GM23338 (cell line): ENCODE measurements around the gene B4GALT5. TPM values are rescaled to one million over a fixed set of nuclear protein-coding genes. Genes with fewer than 3 reads are reported as not detected.

Experiments
- ATAC-seq: fragments of 200-7000 bp; cut with Tn5 transposase; 3 replicates; pipeline ENCODE4 v1.9.1; 2020
- DNase-seq: peaks from one replicate; pipeline ENCODE4 v3.0.0-alpha.2; 2015; ENCODE audit warnings: low spot score
- H2AFZ ChIP-seq: fragments of 200-600 bp; sonication (generic); 2 replicates; pipeline ENCODE4 v1.8.0; 2016; ENCODE audit warnings: antibody characterized with exemption, mild to moderate bottlenecking, moderate library complexity
- H3F3A ChIP-seq: fragments of 200-600 bp; sonication (generic); replicated peaks from 2 replicates; pipeline ENCODE4 v1.8.0; 2017; ENCODE audit warnings: antibody characterized with exemption, mixed run types, low read depth
- H3K27ac ChIP-seq: fragments of 200-600 bp; sonication (generic); 2 replicates; pipeline ENCODE4 v1.6.1; 2016; ENCODE audit warnings: low read depth
- H3K27me3 ChIP-seq: fragments of 200-600 bp; sonication (generic); 2 replicates; pipeline ENCODE4 v1.8.0; 2016; ENCODE audit warnings: mild to moderate bottlenecking, mixed run types, moderate library complexity; ENCODE audit not compliant: insufficient read depth
- H3K36me3 ChIP-seq: fragments of 200-600 bp; sonication (generic); 2 replicates; pipeline ENCODE4 v1.8.0; 2016; ENCODE audit warnings: mild to moderate bottlenecking; ENCODE audit not compliant: insufficient read depth
- H3K4me1 ChIP-seq: fragments of 200-600 bp; sonication (generic); 2 replicates; pipeline ENCODE4 v1.8.0; 2016; ENCODE audit warnings: mild to moderate bottlenecking, moderate library complexity; ENCODE audit not compliant: insufficient read depth
- H3K4me2 ChIP-seq: fragments of 200-600 bp; sonication (generic); 2 replicates; pipeline ENCODE4 v1.7.1; 2017; ENCODE audit warnings: mixed run types
- H3K4me3 ChIP-seq: fragments of 200-600 bp; sonication (generic); 2 replicates; pipeline ENCODE4 v1.6.1; 2016; ENCODE audit warnings: mixed run types
- H3K79me2 ChIP-seq: fragments of 200-600 bp; sonication (generic); replicated peaks from 2 replicates; pipeline ENCODE4 v1.8.0; 2017; ENCODE audit warnings: mild to moderate bottlenecking; ENCODE audit not compliant: insufficient read depth
- H3K9me2 ChIP-seq: fragments of 200-600 bp; sonication (generic); 2 replicates; pipeline ENCODE4 v1.8.0; 2017; ENCODE audit not compliant: insufficient read depth
- H4K20me1 ChIP-seq: fragments of 200-600 bp; sonication (generic); replicated peaks from 2 replicates; pipeline ENCODE4 v1.8.0; 2017; ENCODE audit warnings: mild to moderate bottlenecking; ENCODE audit not compliant: insufficient read depth
- H3K27ac Mint-ChIP-seq: 2 replicates; pipeline ENCODE4 v1.8.0; 2020; ENCODE audit warnings: inconsistent platforms, mild to moderate bottlenecking, moderate library complexity, mixed read lengths
- H3K27me3 Mint-ChIP-seq: 3 replicates; pipeline ENCODE4 v1.8.0; 2022; ENCODE audit warnings: low read depth, mild to moderate bottlenecking, moderate library complexity, mixed read lengths, inconsistent platforms; ENCODE audit not compliant: insufficient read depth, poor library complexity
- H3K36me3 Mint-ChIP-seq: 3 replicates; pipeline ENCODE4 v1.8.0; 2021; ENCODE audit warnings: low read depth, mild to moderate bottlenecking, inconsistent platforms, moderate library complexity, mixed read lengths
- H3K4me1 Mint-ChIP-seq: 3 replicates; pipeline ENCODE4 v1.8.0; 2020; ENCODE audit warnings: mild to moderate bottlenecking, inconsistent platforms, mixed read lengths
- H3K4me3 Mint-ChIP-seq: 3 replicates; pipeline ENCODE4 v1.8.0; 2021; ENCODE audit warnings: moderate library complexity, mild to moderate bottlenecking, inconsistent platforms, mixed read lengths
- H3K9me3 Mint-ChIP-seq: 3 replicates; pipeline ENCODE4 v1.8.0; 2020; ENCODE audit warnings: moderate library complexity, mild to moderate bottlenecking, inconsistent platforms, mixed read lengths
- CREB1 ChIP-seq: fragments of 250-450 bp; sonication (Bioruptor Pico); IDR thresholded peaks from 2 replicates; pipeline ENCODE4 v1.5.0; 2020; ENCODE audit warnings: low read depth, mild to moderate bottlenecking, moderate library complexity
- EZH2 ChIP-seq: fragments of 200-600 bp; sonication (generic); IDR thresholded peaks from one replicate; pipeline ENCODE4 v1.8.0; 2017; ENCODE audit warnings: antibody characterized with exemption, mild to moderate bottlenecking, low read depth; ENCODE audit not compliant: unreplicated experiment
- EZH2phosphoT487 ChIP-seq: fragments of 200-600 bp; sonication (generic); IDR thresholded peaks from one replicate; pipeline ENCODE4 v1.8.1; 2018; ENCODE audit warnings: antibody characterized with exemption; ENCODE audit not compliant: unreplicated experiment
- JUNB ChIP-seq: IDR thresholded peaks from one replicate; pipeline ENCODE4 v1.6.1; 2016; ENCODE audit warnings: antibody characterized with exemption; ENCODE audit not compliant: unreplicated experiment
- NANOG ChIP-seq: IDR thresholded peaks from 2 replicates; pipeline ENCODE4 v1.6.1; 2016; ENCODE audit warnings: antibody characterized with exemption, borderline replicate concordance
- POLR2AphosphoS5 ChIP-seq: IDR thresholded peaks from 2 replicates; pipeline ENCODE4 v1.6.1; 2016; ENCODE audit warnings: antibody characterized with exemption, low read depth
- STAT1 ChIP-seq: IDR thresholded peaks from one replicate; pipeline ENCODE4 v1.6.1; 2016; ENCODE audit warnings: antibody characterized with exemption; ENCODE audit not compliant: unreplicated experiment
- ZNF114 ChIP-seq: fragments of 250-450 bp; sonication (Bioruptor Pico); IDR thresholded peaks from 2 replicates; pipeline ENCODE4 v1.5.0; 2020; ENCODE audit warnings: mild to moderate bottlenecking, moderate library complexity
- polyA plus RNA-seq: library from polyadenylated mRNA; unstranded; fragments of >200 nt; fragmentation: Nextera tagmentation; extraction: Ambion mirVana; gene quantifications from 2 replicates; pipeline ENCODE4 v1.2.1, GENCODE V29; 2016
- total RNA-seq: library from RNA; depleted of rRNA; stranded (reverse); fragments of >200 nt; shearing (Covaris generic); gene quantifications from 2 replicates; pipeline ENCODE4 v1.2.3, GENCODE V29; 2014
- TF ChIP-seq, protein P1 (sequence below), 2 experiments: fragments of 200-600 bp in 1 of 2; sonication (generic) in 1 of 2; conservative IDR thresholded peaks; 2 replicates each; pipeline versions ENCODE4 v1.5.1 to v1.6.1; 2016 to 2017; ENCODE audit warnings: antibody characterized with exemption in 2 of 2, low read depth in 2 of 2, mild to moderate bottlenecking in 2 of 2, moderate library complexity in 1 of 2
- TF ChIP-seq, protein P2 (sequence below): IDR thresholded peaks from one replicate; pipeline ENCODE4 v1.6.1; 2018; ENCODE audit warnings: antibody characterized with exemption; ENCODE audit not compliant: unreplicated experiment
- TF ChIP-seq, protein P3 (sequence below): fragments of 250-450 bp; sonication (Bioruptor Pico); IDR thresholded peaks from 2 replicates; pipeline ENCODE4 v1.5.0; 2020; ENCODE audit warnings: mild to moderate bottlenecking, moderate library complexity
- TF ChIP-seq, protein P4 (sequence below): IDR thresholded peaks from 2 replicates; pipeline ENCODE4 v1.6.1; 2016; ENCODE audit warnings: antibody characterized with exemption

Gene B4GALT5
- total and polyA plus RNA-seq, 2 experiments from 2014 or later: 19.1 to 50.3 TPM

DNA sequence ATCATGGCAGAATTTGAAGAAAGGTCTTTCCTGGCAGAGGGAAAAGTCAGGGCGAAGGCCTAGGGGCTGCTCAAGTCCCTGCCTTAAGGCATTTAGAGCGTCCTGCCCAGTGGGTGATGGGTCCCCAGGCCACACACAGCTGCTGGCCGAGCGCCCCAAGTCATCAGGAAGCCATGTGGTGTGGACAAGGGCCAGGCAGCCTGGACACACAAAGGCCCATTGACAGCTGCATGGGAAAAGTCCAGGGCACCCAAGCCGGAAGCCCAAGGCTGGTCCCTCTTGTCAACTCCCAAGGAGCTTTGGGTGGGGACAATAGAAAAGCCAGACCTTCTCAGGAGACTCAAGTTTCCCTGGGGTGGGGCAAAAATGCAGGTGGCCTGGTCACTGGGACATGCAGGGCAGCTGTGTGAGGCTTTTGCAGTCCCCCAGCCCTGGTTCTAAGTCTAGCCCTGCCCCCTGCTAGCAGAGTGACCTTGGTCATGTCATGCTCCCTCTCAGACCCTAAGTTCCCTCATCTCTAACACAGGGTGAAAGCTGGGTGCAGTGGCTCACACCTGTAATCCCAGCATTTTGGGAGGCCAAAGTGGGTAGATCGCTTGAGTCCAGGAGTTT lies 101.4 kb downstream of the B4GALT5 start:
- H3K27ac Mint-ChIP-seq: no peak overlapping the region
- Histone ChIP-seq H3K4me1 (no peaks in the 10 kb centered on the region; the same call in 1 of the 2 replicates), H3F3A (no peaks in the 10 kb centered on the region), H3K27me3 (no peaks in the 10 kb centered on the region), H3K9me2 (no peaks in the 10 kb centered on the region), H3K79me2 (no peaks in the 10 kb centered on the region), H3K27ac (no peak overlapping the region), H2AFZ (no peak overlapping the region), H3K4me3 (no peak overlapping the region), H3K36me3 (no peaks in the 10 kb centered on the region), H4K20me1 (no peaks in the 10 kb centered on the region), H3K4me2 (no peak overlapping the region)
- peaks cover 9% of the 10 kb centered on the region for H3K27me3 Mint-ChIP-seq
- no peaks in the 10 kb centered on the region for H3K36me3 Mint-ChIP-seq
- H3K9me3 Mint-ChIP-seq: no peaks in the 10 kb centered on the region
- no peak overlapping the region for H3K4me3 Mint-ChIP-seq
- ATAC-seq (no peak), DNase-seq (no peak)
- H3K4me1 Mint-ChIP-seq: peaks cover 5% of the 10 kb centered on the region; the same call in 2 of the 3 replicates
- TF ChIP-seq EZH2phosphoT487 (no peak), EZH2 (no peak), JUNB (no peak), CREB1 (no peak), POLR2AphosphoS5 (no peak), STAT1 (no peak), ZNF114 (CRISPR knock-in tag) (no peak), NANOG (no peak)
- TF ChIP-seq, protein P1, sequence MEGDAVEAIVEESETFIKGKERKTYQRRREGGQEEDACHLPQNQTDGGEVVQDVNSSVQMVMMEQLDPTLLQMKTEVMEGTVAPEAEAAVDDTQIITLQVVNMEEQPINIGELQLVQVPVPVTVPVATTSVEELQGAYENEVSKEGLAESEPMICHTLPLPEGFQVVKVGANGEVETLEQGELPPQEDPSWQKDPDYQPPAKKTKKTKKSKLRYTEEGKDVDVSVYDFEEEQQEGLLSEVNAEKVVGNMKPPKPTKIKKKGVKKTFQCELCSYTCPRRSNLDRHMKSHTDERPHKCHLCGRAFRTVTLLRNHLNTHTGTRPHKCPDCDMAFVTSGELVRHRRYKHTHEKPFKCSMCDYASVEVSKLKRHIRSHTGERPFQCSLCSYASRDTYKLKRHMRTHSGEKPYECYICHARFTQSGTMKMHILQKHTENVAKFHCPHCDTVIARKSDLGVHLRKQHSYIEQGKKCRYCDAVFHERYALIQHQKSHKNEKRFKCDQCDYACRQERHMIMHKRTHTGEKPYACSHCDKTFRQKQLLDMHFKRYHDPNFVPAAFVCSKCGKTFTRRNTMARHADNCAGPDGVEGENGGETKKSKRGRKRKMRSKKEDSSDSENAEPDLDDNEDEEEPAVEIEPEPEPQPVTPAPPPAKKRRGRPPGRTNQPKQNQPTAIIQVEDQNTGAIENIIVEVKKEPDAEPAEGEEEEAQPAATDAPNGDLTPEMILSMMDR (conservative IDR thresholded peaks at IDR 0.05; ENCODE audit: low read depth in 2 of 2): no peak
- TF ChIP-seq, protein P2, sequence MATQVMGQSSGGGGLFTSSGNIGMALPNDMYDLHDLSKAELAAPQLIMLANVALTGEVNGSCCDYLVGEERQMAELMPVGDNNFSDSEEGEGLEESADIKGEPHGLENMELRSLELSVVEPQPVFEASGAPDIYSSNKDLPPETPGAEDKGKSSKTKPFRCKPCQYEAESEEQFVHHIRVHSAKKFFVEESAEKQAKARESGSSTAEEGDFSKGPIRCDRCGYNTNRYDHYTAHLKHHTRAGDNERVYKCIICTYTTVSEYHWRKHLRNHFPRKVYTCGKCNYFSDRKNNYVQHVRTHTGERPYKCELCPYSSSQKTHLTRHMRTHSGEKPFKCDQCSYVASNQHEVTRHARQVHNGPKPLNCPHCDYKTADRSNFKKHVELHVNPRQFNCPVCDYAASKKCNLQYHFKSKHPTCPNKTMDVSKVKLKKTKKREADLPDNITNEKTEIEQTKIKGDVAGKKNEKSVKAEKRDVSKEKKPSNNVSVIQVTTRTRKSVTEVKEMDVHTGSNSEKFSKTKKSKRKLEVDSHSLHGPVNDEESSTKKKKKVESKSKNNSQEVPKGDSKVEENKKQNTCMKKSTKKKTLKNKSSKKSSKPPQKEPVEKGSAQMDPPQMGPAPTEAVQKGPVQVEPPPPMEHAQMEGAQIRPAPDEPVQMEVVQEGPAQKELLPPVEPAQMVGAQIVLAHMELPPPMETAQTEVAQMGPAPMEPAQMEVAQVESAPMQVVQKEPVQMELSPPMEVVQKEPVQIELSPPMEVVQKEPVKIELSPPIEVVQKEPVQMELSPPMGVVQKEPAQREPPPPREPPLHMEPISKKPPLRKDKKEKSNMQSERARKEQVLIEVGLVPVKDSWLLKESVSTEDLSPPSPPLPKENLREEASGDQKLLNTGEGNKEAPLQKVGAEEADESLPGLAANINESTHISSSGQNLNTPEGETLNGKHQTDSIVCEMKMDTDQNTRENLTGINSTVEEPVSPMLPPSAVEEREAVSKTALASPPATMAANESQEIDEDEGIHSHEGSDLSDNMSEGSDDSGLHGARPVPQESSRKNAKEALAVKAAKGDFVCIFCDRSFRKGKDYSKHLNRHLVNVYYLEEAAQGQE: no peak
- TF ChIP-seq, protein P3, sequence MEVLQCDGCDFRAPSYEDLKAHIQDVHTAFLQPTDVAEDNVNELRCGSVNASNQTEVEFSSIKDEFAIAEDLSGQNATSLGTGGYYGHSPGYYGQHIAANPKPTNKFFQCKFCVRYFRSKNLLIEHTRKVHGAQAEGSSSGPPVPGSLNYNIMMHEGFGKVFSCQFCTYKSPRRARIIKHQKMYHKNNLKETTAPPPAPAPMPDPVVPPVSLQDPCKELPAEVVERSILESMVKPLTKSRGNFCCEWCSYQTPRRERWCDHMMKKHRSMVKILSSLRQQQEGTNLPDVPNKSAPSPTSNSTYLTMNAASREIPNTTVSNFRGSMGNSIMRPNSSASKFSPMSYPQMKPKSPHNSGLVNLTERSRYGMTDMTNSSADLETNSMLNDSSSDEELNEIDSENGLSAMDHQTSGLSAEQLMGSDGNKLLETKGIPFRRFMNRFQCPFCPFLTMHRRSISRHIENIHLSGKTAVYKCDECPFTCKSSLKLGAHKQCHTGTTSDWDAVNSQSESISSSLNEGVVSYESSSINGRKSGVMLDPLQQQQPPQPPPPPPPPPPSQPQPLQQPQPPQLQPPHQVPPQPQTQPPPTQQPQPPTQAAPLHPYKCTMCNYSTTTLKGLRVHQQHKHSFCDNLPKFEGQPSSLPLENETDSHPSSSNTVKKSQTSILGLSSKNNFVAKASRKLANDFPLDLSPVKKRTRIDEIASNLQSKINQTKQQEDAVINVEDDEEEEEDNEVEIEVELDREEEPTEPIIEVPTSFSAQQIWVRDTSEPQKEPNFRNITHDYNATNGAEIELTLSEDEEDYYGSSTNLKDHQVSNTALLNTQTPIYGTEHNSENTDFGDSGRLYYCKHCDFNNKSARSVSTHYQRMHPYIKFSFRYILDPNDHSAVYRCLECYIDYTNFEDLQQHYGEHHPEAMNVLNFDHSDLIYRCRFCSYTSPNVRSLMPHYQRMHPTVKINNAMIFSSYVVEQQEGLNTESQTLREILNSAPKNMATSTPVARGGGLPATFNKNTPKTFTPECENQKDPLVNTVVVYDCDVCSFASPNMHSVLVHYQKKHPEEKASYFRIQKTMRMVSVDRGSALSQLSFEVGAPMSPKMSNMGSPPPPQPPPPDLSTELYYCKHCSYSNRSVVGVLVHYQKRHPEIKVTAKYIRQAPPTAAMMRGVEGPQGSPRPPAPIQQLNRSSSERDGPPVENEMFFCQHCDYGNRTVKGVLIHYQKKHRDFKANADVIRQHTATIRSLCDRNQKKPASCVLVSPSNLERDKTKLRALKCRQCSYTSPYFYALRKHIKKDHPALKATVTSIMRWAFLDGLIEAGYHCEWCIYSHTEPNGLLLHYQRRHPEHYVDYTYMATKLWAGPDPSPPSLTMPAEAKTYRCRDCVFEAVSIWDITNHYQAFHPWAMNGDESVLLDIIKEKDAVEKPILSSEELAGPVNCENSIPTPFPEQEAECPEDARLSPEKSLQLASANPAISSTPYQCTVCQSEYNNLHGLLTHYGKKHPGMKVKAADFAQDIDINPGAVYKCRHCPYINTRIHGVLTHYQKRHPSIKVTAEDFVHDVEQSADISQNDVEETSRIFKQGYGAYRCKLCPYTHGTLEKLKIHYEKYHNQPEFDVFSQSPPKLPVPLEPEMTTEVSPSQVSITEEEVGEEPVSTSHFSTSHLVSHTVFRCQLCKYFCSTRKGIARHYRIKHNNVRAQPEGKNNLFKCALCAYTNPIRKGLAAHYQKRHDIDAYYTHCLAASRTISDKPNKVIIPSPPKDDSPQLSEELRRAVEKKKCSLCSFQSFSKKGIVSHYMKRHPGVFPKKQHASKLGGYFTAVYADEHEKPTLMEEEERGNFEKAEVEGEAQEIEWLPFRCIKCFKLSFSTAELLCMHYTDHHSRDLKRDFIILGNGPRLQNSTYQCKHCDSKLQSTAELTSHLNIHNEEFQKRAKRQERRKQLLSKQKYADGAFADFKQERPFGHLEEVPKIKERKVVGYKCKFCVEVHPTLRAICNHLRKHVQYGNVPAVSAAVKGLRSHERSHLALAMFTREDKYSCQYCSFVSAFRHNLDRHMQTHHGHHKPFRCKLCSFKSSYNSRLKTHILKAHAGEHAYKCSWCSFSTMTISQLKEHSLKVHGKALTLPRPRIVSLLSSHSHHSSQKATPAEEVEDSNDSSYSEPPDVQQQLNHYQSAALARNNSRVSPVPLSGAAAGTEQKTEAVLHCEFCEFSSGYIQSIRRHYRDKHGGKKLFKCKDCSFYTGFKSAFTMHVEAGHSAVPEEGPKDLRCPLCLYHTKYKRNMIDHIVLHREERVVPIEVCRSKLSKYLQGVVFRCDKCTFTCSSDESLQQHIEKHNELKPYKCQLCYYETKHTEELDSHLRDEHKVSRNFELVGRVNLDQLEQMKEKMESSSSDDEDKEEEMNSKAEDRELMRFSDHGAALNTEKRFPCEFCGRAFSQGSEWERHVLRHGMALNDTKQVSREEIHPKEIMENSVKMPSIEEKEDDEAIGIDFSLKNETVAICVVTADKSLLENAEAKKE (CRISPR knock-in tag): no peak
- TF ChIP-seq, protein P4, sequence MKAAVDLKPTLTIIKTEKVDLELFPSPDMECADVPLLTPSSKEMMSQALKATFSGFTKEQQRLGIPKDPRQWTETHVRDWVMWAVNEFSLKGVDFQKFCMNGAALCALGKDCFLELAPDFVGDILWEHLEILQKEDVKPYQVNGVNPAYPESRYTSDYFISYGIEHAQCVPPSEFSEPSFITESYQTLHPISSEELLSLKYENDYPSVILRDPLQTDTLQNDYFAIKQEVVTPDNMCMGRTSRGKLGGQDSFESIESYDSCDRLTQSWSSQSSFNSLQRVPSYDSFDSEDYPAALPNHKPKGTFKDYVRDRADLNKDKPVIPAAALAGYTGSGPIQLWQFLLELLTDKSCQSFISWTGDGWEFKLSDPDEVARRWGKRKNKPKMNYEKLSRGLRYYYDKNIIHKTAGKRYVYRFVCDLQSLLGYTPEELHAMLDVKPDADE: no peak
